Ectodermal cell (in vitro differentiated cells): Measurements from ENCODE around the gene ITGB5.

Experiments
- H3K27ac ChIP-seq: 2 replicates; pipeline ENCODE4 v1.7.0; 2013; ENCODE audit warnings: mild to moderate bottlenecking, low read depth, low read length; ENCODE audit not compliant: insufficient read depth, poor library complexity, severe bottlenecking
- H3K27me3 ChIP-seq: 2 replicates; pipeline ENCODE4 v1.7.0; 2013; ENCODE audit warnings: mild to moderate bottlenecking, low read length; ENCODE audit not compliant: insufficient read depth, control insufficient read depth, poor library complexity, severe bottlenecking
- H3K36me3 ChIP-seq: one replicate; pipeline ENCODE4 v1.7.0; 2013; ENCODE audit warnings: low read length; ENCODE audit not compliant: control insufficient read depth, insufficient read depth
- H3K4me1 ChIP-seq: one replicate; pipeline ENCODE4 v1.7.0; 2013; ENCODE audit warnings: low read length; ENCODE audit not compliant: control insufficient read depth, insufficient read depth
- H3K4me3 ChIP-seq: 2 replicates; pipeline ENCODE4 v1.7.0; 2013; ENCODE audit warnings: low read depth, low read length, control low read depth; ENCODE audit not compliant: insufficient read depth
- H3K9me3 ChIP-seq: 2 replicates; pipeline ENCODE4 v1.7.0; 2013; ENCODE audit warnings: mild to moderate bottlenecking, low read length, moderate library complexity; ENCODE audit not compliant: control insufficient read depth
- WGBS, 2 experiments: methylation state at CpG; one replicate each; pipeline ENCODE4 v1.1.7; 2013; ENCODE audit warnings: missing lambda C conversion rate in 2 of 2; 5-methylcytosine and 5-hydroxymethylcytosine counted together

The ITGB5 gene

DNA sequence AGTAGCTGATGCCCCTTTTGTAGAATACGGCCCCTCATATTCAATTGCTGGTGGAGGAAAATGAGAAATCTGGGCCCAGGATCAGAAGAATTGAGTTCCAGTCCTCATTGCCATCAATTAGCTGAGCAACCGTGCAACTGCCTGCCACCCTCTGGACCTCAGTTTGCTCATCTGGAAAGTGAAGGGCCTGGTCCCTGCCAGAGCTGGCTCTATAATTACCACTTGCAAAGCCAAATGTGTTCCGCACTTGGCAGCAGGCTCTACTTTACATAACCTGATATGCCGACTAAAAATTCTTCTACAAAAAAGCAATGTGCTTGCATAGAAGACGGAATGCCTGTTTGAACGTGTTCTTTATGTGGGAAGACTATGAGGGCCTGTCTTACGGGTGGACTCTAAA is 8.6 kb upstream of the ITGB5 start:
- no peaks in the 10 kb centered on the region for H3K36me3 ChIP-seq
- no peaks in the 10 kb centered on the region for H3K4me1 ChIP-seq
- no peak overlapping the region for H3K27ac ChIP-seq
- no peak overlapping the region for H3K4me3 ChIP-seq
- no peaks in the 10 kb centered on the region for H3K27me3 ChIP-seq
- 93 to 96% methylated on average over 7 of the region's 7 CpGs for WGBS, 2 experiments
- H3K9me3 ChIP-seq = no peaks in the 10 kb centered on the region

GRCh38 chr3:124893526-124893925 is 6.4 kb upstream of the ITGB5 start:
- Histone ChIP-seq H3K27me3 (peaks cover 4% of the 10 kb centered on the region), H3K36me3 (no peaks in the 10 kb centered on the region), H3K4me3 (no peak overlapping the region), H3K9me3 (no peaks in the 10 kb centered on the region), H3K4me1 (no peaks in the 10 kb centered on the region), H3K27ac (no peak overlapping the region)
- 95 to 100% methylated on average over 2 of the region's 2 CpGs for WGBS, 2 experiments

GRCh38 chr3:124890573-124891190 is 3.5 kb upstream of the ITGB5 start:
- H3K9me3 ChIP-seq = no peaks in the 10 kb centered on the region
- no peak overlapping the region for H3K4me3 ChIP-seq
- no peaks in the 10 kb centered on the region for H3K36me3 ChIP-seq
- 87 to 89% methylated on average over 5 of the region's 5 CpGs for WGBS, 2 experiments
- no peaks in the 10 kb centered on the region for H3K4me1 ChIP-seq
- peaks cover 23% of the 10 kb centered on the region for H3K27me3 ChIP-seq
- no peak overlapping the region for H3K27ac ChIP-seq

DNA sequence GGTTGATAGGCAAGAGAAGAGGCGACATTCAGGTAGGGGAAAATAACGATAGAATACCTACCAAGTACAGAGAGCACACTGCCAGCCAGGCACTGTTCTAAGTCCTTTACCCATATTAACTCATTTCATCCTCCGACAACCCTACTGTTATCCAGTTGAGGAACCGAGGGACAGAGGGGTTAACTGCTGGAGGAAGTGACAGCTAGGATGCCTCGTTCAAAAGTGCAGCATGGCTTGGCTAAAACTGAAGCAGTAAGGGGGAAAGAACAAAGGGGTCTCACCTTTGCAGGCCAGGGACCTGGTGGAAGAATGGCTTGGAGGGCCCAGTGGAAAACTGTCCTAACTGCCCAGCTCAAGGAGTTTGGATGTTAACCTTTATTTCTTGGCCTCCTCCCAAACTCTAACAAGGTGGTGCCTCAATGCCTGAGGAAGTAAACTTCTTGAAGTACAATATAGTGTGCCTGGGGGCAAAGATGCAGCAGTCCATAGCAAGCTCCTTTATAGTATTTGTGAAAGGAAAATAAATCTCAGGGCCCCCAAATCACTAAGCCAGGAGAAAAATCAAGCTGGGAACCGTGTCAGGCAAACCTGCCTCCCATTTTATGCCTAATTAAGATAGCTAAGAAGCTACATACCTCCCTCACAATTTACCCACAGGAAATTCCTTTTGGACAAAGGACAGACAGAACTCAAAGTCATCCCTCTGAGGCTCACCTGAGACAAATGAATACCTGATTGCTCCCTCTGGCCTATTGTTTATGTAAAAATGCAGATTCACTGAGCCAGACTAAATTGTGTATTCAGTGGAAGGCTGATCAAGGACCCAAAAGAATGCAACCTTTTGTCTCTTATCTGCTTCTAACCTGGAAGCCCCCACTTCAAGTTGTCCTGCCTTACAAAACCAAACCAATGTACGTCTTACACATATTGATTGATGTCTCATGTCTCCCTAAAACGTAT is 1.6 kb upstream of the ITGB5 start:
- peaks cover 26% of the 10 kb centered on the region for H3K27me3 ChIP-seq
- H3K4me3 ChIP-seq = no peak overlapping the region
- H3K9me3 ChIP-seq = no peaks in the 10 kb centered on the region
- WGBS, 2 experiments = 65 to 70% methylated on average over 8 of the region's 8 CpGs
- H3K4me1 ChIP-seq = peaks cover 18% of the 10 kb centered on the region
- H3K27ac ChIP-seq = no peak overlapping the region
- H3K36me3 ChIP-seq = no peaks in the 10 kb centered on the region

DNA sequence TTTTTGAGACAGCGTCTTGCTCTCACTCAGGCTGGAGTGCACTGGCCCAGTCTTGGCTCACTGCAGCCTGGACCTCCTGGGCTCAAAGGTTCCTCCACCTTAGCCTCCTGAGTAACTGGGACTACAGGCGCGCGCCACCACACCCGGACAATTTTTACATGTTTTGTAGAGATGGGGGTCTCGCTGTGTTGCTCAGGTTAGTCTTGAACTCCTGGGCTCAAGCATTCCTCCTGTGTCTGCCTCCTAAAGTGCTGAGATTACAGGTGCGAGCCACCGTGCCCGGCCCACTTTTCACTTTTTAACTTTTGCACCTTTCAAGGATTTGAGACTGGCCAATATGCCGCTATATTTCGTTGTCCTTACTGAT is 750 bp upstream of the ITGB5 start:
- Histone ChIP-seq H3K27ac (no peak overlapping the region), H3K4me3 (no peak overlapping the region), H3K36me3 (no peaks in the 10 kb centered on the region), H3K4me1 (peaks cover 23% of the 10 kb centered on the region), H3K9me3 (no peaks in the 10 kb centered on the region), H3K27me3 (peaks cover 26% of the 10 kb centered on the region)
- 86 to 88% methylated on average over 11 of the region's 11 CpGs for WGBS, 2 experiments

DNA sequence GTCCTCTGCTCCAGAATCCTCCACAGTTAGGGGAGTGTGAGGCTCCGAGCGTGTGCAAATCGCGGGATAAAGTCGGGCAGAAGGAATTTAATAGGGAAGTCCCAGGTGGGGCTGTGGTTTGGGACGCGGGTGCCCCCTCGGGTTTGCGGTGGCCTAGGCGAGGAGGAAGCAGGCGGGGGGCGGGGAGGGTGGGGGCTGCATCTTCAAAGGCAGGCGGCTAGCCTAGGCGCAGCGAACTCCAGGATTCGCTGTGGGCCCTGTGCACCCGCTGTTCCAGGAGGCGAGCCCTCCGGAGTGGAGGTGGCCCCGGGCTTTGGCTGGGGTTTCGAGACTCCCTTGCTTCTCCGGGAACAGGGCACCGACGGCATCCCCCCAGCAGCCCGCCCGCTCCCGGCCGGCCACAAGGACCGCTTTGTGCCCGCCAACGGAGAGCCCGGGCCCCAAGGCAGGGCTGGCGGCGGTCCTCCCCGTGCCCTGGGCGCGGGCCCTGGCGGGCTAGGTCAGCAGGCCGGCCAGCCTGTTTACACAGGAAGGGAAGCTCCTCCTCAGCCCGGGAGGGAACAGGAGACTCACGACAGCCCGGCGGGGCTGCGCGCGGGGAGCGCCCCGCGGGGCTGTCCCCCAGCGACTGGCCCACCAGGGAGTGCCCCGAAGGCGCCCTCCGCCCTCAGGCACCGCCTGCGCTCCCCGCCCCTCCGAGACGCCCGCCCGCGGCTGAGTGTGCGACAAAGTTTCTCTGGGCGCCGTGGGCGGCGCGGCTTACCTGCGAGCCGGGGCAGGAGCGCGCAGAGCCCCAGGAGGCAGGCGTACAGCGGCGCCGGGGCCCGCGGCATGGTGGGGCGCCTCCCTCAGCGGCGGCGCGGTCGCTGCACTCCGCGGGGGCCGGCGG is 753 bp downstream of the ITGB5 start:
- Histone ChIP-seq H3K4me3 (peak overlapping the region; percentile 73), H3K9me3 (no peaks in the 10 kb centered on the region), H3K36me3 (no peaks in the 10 kb centered on the region), H3K4me1 (peaks cover 31% of the 10 kb centered on the region), H3K27me3 (peaks cover 26% of the 10 kb centered on the region), H3K27ac (no peak overlapping the region)
- 0% methylated on average over 87 of the region's 87 CpGs for WGBS, 2 experiments

DNA sequence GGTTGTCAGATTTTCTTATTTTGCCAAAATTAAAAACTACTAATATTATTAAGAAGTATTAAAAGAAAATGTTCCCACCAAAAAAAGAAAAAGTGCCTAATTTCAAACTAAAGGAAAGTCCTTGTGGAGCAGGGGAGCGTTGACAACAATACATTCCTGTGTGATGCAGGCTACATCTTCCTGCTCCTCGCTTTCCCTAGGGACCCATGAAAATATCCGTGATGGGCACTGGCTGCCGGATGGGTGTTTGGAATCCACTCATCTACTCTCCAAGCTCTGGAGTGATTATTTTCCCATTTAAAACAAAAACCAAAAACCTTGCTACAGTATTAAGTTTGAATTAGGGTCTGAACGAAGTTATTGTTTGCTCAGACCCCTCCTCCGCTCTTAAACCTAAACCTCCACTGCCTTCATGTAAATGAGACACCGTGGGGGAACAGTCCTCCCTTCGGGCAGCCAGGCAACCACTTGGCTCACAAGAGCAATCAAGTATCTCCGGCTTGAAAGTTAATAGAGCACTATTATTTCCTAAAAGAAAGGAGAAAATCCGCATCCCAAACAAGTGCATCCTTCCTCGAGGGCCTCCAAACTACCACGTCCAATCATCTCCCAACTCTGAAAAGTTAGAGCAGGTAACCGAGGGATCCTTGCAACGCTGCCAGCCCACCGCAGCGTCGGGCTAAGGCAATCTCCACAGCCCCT is 1.5 kb downstream of the ITGB5 start:
- no peaks in the 10 kb centered on the region for H3K9me3 ChIP-seq
- 4% methylated on average over 17 of the region's 17 CpGs for WGBS, 2 experiments
- no peaks in the 10 kb centered on the region for H3K36me3 ChIP-seq
- H3K4me3 ChIP-seq = peak overlapping the region; percentile 73
- peaks cover 31% of the 10 kb centered on the region for H3K4me1 ChIP-seq
- H3K27me3 ChIP-seq = peaks cover 26% of the 10 kb centered on the region
- H3K27ac ChIP-seq = no peak overlapping the region

DNA sequence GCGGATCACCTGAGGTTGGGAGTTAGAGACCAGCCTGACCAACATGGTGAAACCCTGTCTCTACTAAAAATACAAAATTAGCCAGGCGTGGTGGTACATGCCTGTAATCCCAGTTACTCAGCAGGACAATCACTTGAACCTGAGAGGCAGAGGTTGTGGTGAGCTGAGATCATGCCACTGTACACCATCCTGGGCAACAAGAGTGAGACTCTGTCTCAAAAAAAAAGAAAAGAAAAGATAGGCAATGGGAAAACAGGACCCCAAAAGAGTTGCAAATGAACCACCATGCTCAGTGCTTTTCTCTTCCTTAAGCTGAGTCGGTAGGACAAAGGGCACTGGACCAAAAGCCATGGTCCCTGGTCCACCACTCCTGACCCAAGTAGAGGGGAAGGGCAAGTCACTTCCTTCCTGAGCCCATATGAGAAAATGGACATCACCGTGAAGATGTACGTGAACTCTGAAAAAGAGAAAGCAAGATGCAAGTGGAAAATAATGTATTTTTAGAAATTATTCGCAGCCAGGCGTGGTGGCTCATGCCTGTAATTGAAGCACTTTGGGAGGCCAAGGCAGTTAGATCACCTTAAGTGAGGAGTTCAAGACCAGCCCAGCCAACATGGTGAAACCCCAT is 2.6 kb downstream of the ITGB5 start:
- Histone ChIP-seq H3K27me3 (peaks cover 26% of the 10 kb centered on the region), H3K27ac (no peak overlapping the region), H3K9me3 (no peaks in the 10 kb centered on the region), H3K4me1 (peaks cover 31% of the 10 kb centered on the region), H3K4me3 (no peak overlapping the region), H3K36me3 (no peaks in the 10 kb centered on the region)
- WGBS, 2 experiments = 75 to 76% methylated on average over 7 of the region's 7 CpGs

- Histone ChIP-seq H3K27ac (peak overlapping the region; percentile 41), H3K9me3 (no peaks in the 10 kb centered on the region), H3K4me1 (peaks cover 31% of the 10 kb centered on the region), H3K27me3 (peaks cover 26% of the 10 kb centered on the region), H3K36me3 (no peaks in the 10 kb centered on the region), H3K4me3 (no peak overlapping the region)
- 42 to 45% methylated on average over 7 of the region's 7 CpGs for WGBS, 2 experiments
These were observed 3.2 kb downstream of the ITGB5 start for GRCh38 chr3:124883766-124884473.
